Measurements from ENCODE around the gene LPAR1.

Gene LPAR1

GRCh38 chr9:111036946-111037345 lies 1.3 kb downstream of the LPAR1 start:
- no peak for DNase-seq

- no peak for DNase-seq
Observed at GRCh38 chr9:111036429-111036789, 1.9 kb downstream of the LPAR1 start.

GRCh38 chr9:111035543-111036428 lies 2.5 kb downstream of the LPAR1 start:
- no peak for DNase-seq

- DNase-seq: no peak
Observed at GRCh38 chr9:111034898-111035539, 3.3 kb downstream of the LPAR1 start.

GRCh38 chr9:111034170-111034897 lies 3.9 kb downstream of the LPAR1 start:
- no peak for DNase-seq

GRCh38 chr9:111030492-111030891 lies 7.8 kb downstream of the LPAR1 start:
- DNase-seq: no peak

- no peak for DNase-seq
Observed at GRCh38 chr9:111029260-111029659, 9.0 kb downstream of the LPAR1 start.

GRCh38 chr9:111027798-111028197 lies 10.5 kb downstream of the LPAR1 start:
- no peak for DNase-seq

GRCh38 chr9:111023128-111023527 lies 15.1 kb downstream of the LPAR1 start:
- DNase-seq: no peak

- DNase-seq: no peak
Observed at GRCh38 chr9:111020594-111020993, 17.7 kb downstream of the LPAR1 start.

- DNase-seq: no peak
Observed at GRCh38 chr9:111016426-111017045, 21.7 kb downstream of the LPAR1 start.

- DNase-seq: no peak
Observed at GRCh38 chr9:111016016-111016415, 22.3 kb downstream of the LPAR1 start.

GRCh38 chr9:111013707-111014106 lies 24.6 kb downstream of the LPAR1 start:
- DNase-seq: no peak

GRCh38 chr9:111013250-111013649 lies 25.0 kb downstream of the LPAR1 start:
- DNase-seq: no peak

- DNase-seq: no peak
Observed at GRCh38 chr9:111008158-111009075, 29.9 kb downstream of the LPAR1 start.

- no peak for DNase-seq
Observed at GRCh38 chr9:111005746-111006470, 32.4 kb downstream of the LPAR1 start.

- DNase-seq: no peak
Observed at GRCh38 chr9:111004936-111005335, 33.3 kb downstream of the LPAR1 start.

- no peak for DNase-seq
Observed at GRCh38 chr9:111003182-111003581, 35.1 kb downstream of the LPAR1 start.

- no peak for DNase-seq
Observed at GRCh38 chr9:111001526-111001925, 36.7 kb downstream of the LPAR1 start.

GRCh38 chr9:111000202-111000601 lies 38.1 kb downstream of the LPAR1 start:
- DNase-seq: no peak

GRCh38 chr9:110999379-110999778 lies 38.9 kb downstream of the LPAR1 start:
- no peak for DNase-seq
